Transverse colon (tissue), 3 donors: ENCODE measurements around the gene PDE10A.

Source experiments
- CTCF ChIP-seq, 5 experiments: fragments of 200-600 bp in 3 of 5; fragments of 450-650 bp in 2 of 5; sonication (generic) in 3 of 5; IDR thresholded peaks; 1 replicate in 2 of 5; 2 replicates in 3 of 5; pipeline ENCODE4 v1.5.1; 2016 to 2017; ENCODE audit warnings: antibody characterized with exemption in 5 of 5, inconsistent platforms in 3 of 5, mild to moderate bottlenecking in 2 of 5, moderate library complexity in 1 of 5
- EP300 ChIP-seq: sonication (generic); formaldehyde crosslinking; IDR thresholded peaks from one replicate; pipeline ENCODE4 v1.6.1; 2017; ENCODE audit warnings: antibody characterized with exemption, low read depth

- no peak for TF ChIP-seq CTCF (IDR thresholded peaks at IDR 0.05)
- TF ChIP-seq EP300, result no peak
These were observed 13.5 kb upstream of the PDE10A start for GRCh38 chr6:165676435-165677068.
